ENCODE data around the gene DNAAF2. TPM values are rescaled to one million over a fixed set of nuclear protein-coding genes. Genes with fewer than 3 reads are reported as not detected.
"Not testable (repeated sequence)": the region's sequence is repeated elsewhere in the genome, so short reads cannot be mapped to it uniquely, and the experiment has no call there.

Gene DNAAF2
- 8.3 TPM for total RNA-seq

- H3K4me3 ChIP-seq (ENCODE audit: low read length) = peak within 1 kb of the TSS; percentile 92
- no peaks in the 10 kb centered on the region for H3K9me3 ChIP-seq (ENCODE audit: low read depth, low read length)
Measured at GRCh38 chr14:49634547-49635334, at the start of gene DNAAF2. TSS of gene DNAAF2 (minus strand) at chr14:49635244. CDS start at chr14:49635149, 95 bp downstream.

GRCh38 chr14:49679271-49679670, 44.2 kb upstream of the DNAAF2 start:
- Histone ChIP-seq H3K27me3 (ENCODE audit: insufficient read depth, low read length) (no peaks in the 10 kb centered on the region), H3K4me3 (ENCODE audit: low read length) (no peak overlapping the region), H3K4me1 (ENCODE audit: insufficient read depth, low read length) (no peaks in the 10 kb centered on the region), H3K9me3 (ENCODE audit: low read depth, low read length) (no peaks in the 10 kb centered on the region)

More at GRCh38 chr14:49634547-49635334, at the start of gene DNAAF2:
- Histone ChIP-seq H3K27me3 (ENCODE audit: insufficient read depth, low read length) (no peaks in the 10 kb centered on the region), H3K4me1 (ENCODE audit: insufficient read depth, low read length) (peaks cover 43% of the 10 kb centered on the region)

GRCh38 chr14:49677643-49678042, 42.6 kb upstream of the DNAAF2 start:
- Histone ChIP-seq H3K9me3 (ENCODE audit: low read depth, low read length) (no peaks in the 10 kb centered on the region), H3K27me3 (ENCODE audit: insufficient read depth, low read length) (no peaks in the 10 kb centered on the region)

GRCh38 chr14:49673586-49673985, 38.5 kb upstream of the DNAAF2 start:
- H3K27me3 ChIP-seq (ENCODE audit: insufficient read depth, low read length) = no peaks in the 10 kb centered on the region
- no peak overlapping the region for H3K4me3 ChIP-seq (ENCODE audit: low read length)
- no peaks in the 10 kb centered on the region for H3K9me3 ChIP-seq (ENCODE audit: low read depth, low read length)
- H3K4me1 ChIP-seq (ENCODE audit: insufficient read depth, low read length) = no peaks in the 10 kb centered on the region

More at GRCh38 chr14:49677643-49678042, 42.6 kb upstream of the DNAAF2 start:
- Histone ChIP-seq H3K4me3 (ENCODE audit: low read length) (no peak overlapping the region), H3K4me1 (ENCODE audit: insufficient read depth, low read length) (no peaks in the 10 kb centered on the region)

- no peaks in the 10 kb centered on the region for H3K27me3 ChIP-seq (ENCODE audit: insufficient read depth, low read length)
- no peaks in the 10 kb centered on the region for H3K4me1 ChIP-seq (ENCODE audit: insufficient read depth, low read length)
- no peak overlapping the region for H3K4me3 ChIP-seq (ENCODE audit: low read length)
- no peaks in the 10 kb centered on the region for H3K9me3 ChIP-seq (ENCODE audit: low read depth, low read length)
Measured at GRCh38 chr14:49670475-49670874, 35.4 kb upstream of the DNAAF2 start.

GRCh38 chr14:49659526-49660455, 24.7 kb upstream of the DNAAF2 start:
- Histone ChIP-seq H3K4me1 (ENCODE audit: insufficient read depth, low read length) (no peaks in the 10 kb centered on the region), H3K27me3 (ENCODE audit: insufficient read depth, low read length) (no peaks in the 10 kb centered on the region), H3K4me3 (ENCODE audit: low read length) (no peak overlapping the region), H3K9me3 (ENCODE audit: low read depth, low read length) (no peaks in the 10 kb centered on the region)

GRCh38 chr14:49657500-49657899, 22.5 kb upstream of the DNAAF2 start:
- H3K27me3 ChIP-seq (ENCODE audit: insufficient read depth, low read length); H3K9me3 ChIP-seq (ENCODE audit: low read depth, low read length); H3K4me1 ChIP-seq (ENCODE audit: insufficient read depth, low read length); H3K4me3 ChIP-seq (ENCODE audit: low read length): not testable (repeated sequence)

- H3K4me1 ChIP-seq (ENCODE audit: insufficient read depth, low read length) = no peaks in the 10 kb centered on the region
- no peak overlapping the region for H3K4me3 ChIP-seq (ENCODE audit: low read length)
- H3K9me3 ChIP-seq (ENCODE audit: low read depth, low read length) = no peaks in the 10 kb centered on the region
- no peaks in the 10 kb centered on the region for H3K27me3 ChIP-seq (ENCODE audit: insufficient read depth, low read length)
Measured at GRCh38 chr14:49654511-49654910, 19.5 kb upstream of the DNAAF2 start.

- Histone ChIP-seq H3K4me3 (ENCODE audit: low read length) (no peak overlapping the region), H3K9me3 (ENCODE audit: low read depth, low read length) (no peaks in the 10 kb centered on the region), H3K27me3 (ENCODE audit: insufficient read depth, low read length) (no peaks in the 10 kb centered on the region)
Measured at GRCh38 chr14:49653508-49653907, 18.5 kb upstream of the DNAAF2 start.

GRCh38 chr14:49642163-49642562, 7.1 kb upstream of the DNAAF2 start:
- Histone ChIP-seq H3K4me1 (ENCODE audit: insufficient read depth, low read length) (peaks cover 8% of the 10 kb centered on the region), H3K9me3 (ENCODE audit: low read depth, low read length) (no peaks in the 10 kb centered on the region), H3K4me3 (ENCODE audit: low read length) (no peak overlapping the region), H3K27me3 (ENCODE audit: insufficient read depth, low read length) (no peaks in the 10 kb centered on the region)

More at GRCh38 chr14:49653508-49653907, 18.5 kb upstream of the DNAAF2 start:
- no peaks in the 10 kb centered on the region for H3K4me1 ChIP-seq (ENCODE audit: insufficient read depth, low read length)

- no peaks in the 10 kb centered on the region for H3K27me3 ChIP-seq (ENCODE audit: insufficient read depth, low read length)
- H3K4me1 ChIP-seq (ENCODE audit: insufficient read depth, low read length) = peaks cover 8% of the 10 kb centered on the region
- no peaks in the 10 kb centered on the region for H3K9me3 ChIP-seq (ENCODE audit: low read depth, low read length)
- no peak overlapping the region for H3K4me3 ChIP-seq (ENCODE audit: low read length)
Measured at GRCh38 chr14:49641697-49642129, 6.7 kb upstream of the DNAAF2 start.

- Histone ChIP-seq H3K4me1 (ENCODE audit: insufficient read depth, low read length) (peaks cover 15% of the 10 kb centered on the region), H3K27me3 (ENCODE audit: insufficient read depth, low read length) (no peaks in the 10 kb centered on the region), H3K4me3 (ENCODE audit: low read length) (no peak overlapping the region), H3K9me3 (ENCODE audit: low read depth, low read length) (no peaks in the 10 kb centered on the region)
Measured at GRCh38 chr14:49640540-49641417, 5.7 kb upstream of the DNAAF2 start.

GRCh38 chr14:49637534-49638078, 2.6 kb upstream of the DNAAF2 start:
- no peaks in the 10 kb centered on the region for H3K9me3 ChIP-seq (ENCODE audit: low read depth, low read length)
- H3K27me3 ChIP-seq (ENCODE audit: insufficient read depth, low read length) = no peaks in the 10 kb centered on the region
- H3K4me1 ChIP-seq (ENCODE audit: insufficient read depth, low read length) = peaks cover 33% of the 10 kb centered on the region
- no peak overlapping the region for H3K4me3 ChIP-seq (ENCODE audit: low read length)

GRCh38 chr14:49636866-49637265, 1.8 kb upstream of the DNAAF2 start:
- Histone ChIP-seq H3K9me3 (ENCODE audit: low read depth, low read length) (no peaks in the 10 kb centered on the region), H3K4me1 (ENCODE audit: insufficient read depth, low read length) (peaks cover 36% of the 10 kb centered on the region), H3K27me3 (ENCODE audit: insufficient read depth, low read length) (no peaks in the 10 kb centered on the region), H3K4me3 (ENCODE audit: low read length) (no peak overlapping the region)

Data from mononuclear cell (primary cell).